Measurements from ENCODE around the gene HOXC9.

Gene HOXC9

DNA sequence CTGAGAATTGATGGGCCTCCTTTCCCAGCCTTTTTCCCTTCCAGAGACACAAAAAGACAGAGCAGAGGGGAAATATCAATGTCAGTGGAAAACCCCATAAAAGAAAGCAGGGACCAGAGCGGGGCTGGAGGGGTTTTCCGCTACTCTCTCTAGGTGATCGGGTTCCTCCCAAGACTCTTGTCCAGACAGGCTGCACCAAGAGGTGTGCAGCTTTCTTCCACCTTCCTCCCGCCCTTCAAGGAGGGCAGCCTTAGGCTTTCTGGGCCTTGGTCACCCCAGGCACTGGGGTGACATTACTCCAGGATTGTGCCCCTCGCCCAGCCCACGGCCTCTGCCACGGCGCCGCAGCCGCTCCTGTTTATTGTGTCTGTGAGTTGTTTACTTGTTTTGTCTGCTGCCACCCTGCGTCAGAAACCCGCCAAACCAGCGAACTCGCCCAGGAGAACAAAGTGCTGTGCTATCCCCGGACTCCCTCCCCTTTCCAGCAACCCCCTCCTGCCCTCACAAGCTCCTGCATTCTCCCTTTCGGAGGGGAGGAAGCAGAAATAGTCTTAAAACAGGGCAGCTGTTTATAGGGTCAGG lies 21.6 kb downstream of the HOXC9 start:
- no peaks in the 10 kb centered on the region for H3K27me3 ChIP-seq (ENCODE audit: low read length)
- H3F3A ChIP-seq (ENCODE audit: insufficient read depth) = no peaks in the 10 kb centered on the region
- H3K9me2 ChIP-seq (replicated peaks; ENCODE audit: insufficient read depth, low read length) = no peaks in the 10 kb centered on the region
- H3K27ac ChIP-seq (ENCODE audit: low read depth, low read length) = no peak overlapping the region
- TF ChIP-seq EZH2phosphoT487 (conservative IDR thresholded peaks at IDR 0.05; ENCODE audit: low read length) = no peak
- TF ChIP-seq, protein P1, sequence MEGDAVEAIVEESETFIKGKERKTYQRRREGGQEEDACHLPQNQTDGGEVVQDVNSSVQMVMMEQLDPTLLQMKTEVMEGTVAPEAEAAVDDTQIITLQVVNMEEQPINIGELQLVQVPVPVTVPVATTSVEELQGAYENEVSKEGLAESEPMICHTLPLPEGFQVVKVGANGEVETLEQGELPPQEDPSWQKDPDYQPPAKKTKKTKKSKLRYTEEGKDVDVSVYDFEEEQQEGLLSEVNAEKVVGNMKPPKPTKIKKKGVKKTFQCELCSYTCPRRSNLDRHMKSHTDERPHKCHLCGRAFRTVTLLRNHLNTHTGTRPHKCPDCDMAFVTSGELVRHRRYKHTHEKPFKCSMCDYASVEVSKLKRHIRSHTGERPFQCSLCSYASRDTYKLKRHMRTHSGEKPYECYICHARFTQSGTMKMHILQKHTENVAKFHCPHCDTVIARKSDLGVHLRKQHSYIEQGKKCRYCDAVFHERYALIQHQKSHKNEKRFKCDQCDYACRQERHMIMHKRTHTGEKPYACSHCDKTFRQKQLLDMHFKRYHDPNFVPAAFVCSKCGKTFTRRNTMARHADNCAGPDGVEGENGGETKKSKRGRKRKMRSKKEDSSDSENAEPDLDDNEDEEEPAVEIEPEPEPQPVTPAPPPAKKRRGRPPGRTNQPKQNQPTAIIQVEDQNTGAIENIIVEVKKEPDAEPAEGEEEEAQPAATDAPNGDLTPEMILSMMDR (IDR thresholded peaks at IDR 0.05; ENCODE audit: insufficient read depth, low read length, poor library complexity, severe bottlenecking) = peak; percentile 23
- H3K4me3 ChIP-seq (ENCODE audit: insufficient read depth, low read length, poor library complexity, severe bottlenecking) = no peak overlapping the region
- no peaks in the 10 kb centered on the region for H3K36me3 ChIP-seq (ENCODE audit: low read length)
- no peak overlapping the region for H3K4me2 ChIP-seq (ENCODE audit: low read depth, low read length, poor library complexity, severe bottlenecking)
- no peaks in the 10 kb centered on the region for H4K20me1 ChIP-seq (ENCODE audit: low read depth, low read length)
- no peak overlapping the region for H2AFZ ChIP-seq (ENCODE audit: low read depth, low read length, severe bottlenecking)
- no peak overlapping the region for H3K9ac ChIP-seq (ENCODE audit: low read length)
- H3K79me2 ChIP-seq (ENCODE audit: insufficient read depth, low read length) = no peaks in the 10 kb centered on the region
- H3K9me3 ChIP-seq (ENCODE audit: insufficient read depth, low read length) = no peaks in the 10 kb centered on the region

GRCh38 chr12:54022960-54023884 lies 23.3 kb downstream of the HOXC9 start:
- Histone ChIP-seq H3K4me3 (ENCODE audit: insufficient read depth, low read length, poor library complexity, severe bottlenecking) (no peak overlapping the region), H4K20me1 (ENCODE audit: low read depth, low read length) (no peaks in the 10 kb centered on the region), H3K27ac (ENCODE audit: low read depth, low read length) (no peak overlapping the region)

GRCh38 chr12:54024127-54024526 lies 24.2 kb downstream of the HOXC9 start:
- no peak overlapping the region for H2AFZ ChIP-seq (ENCODE audit: low read depth, low read length, severe bottlenecking)

More at GRCh38 chr12:54022960-54023884, 23.3 kb downstream of the HOXC9 start:
- Histone ChIP-seq H3K9me2 (replicated peaks; ENCODE audit: insufficient read depth, low read length) (no peaks in the 10 kb centered on the region), H3K9me3 (ENCODE audit: insufficient read depth, low read length) (no peaks in the 10 kb centered on the region), H3K4me2 (ENCODE audit: low read depth, low read length, poor library complexity, severe bottlenecking) (no peak overlapping the region), H3K36me3 (ENCODE audit: low read length) (no peaks in the 10 kb centered on the region), H3K79me2 (ENCODE audit: insufficient read depth, low read length) (no peaks in the 10 kb centered on the region), H2AFZ (ENCODE audit: low read depth, low read length, severe bottlenecking) (no peak overlapping the region), H3F3A (ENCODE audit: insufficient read depth) (no peaks in the 10 kb centered on the region), H3K9ac (ENCODE audit: low read length) (no peak overlapping the region), H3K27me3 (ENCODE audit: low read length) (no peaks in the 10 kb centered on the region)
- TF ChIP-seq EZH2phosphoT487 (conservative IDR thresholded peaks at IDR 0.05; ENCODE audit: low read length) = no peak
- TF ChIP-seq, protein P1 (IDR thresholded peaks at IDR 0.05; ENCODE audit: insufficient read depth, low read length, poor library complexity, severe bottlenecking) = no peak

More at GRCh38 chr12:54024127-54024526, 24.2 kb downstream of the HOXC9 start:
- Histone ChIP-seq H3K9me3 (ENCODE audit: insufficient read depth, low read length) (no peaks in the 10 kb centered on the region), H3K27ac (ENCODE audit: low read depth, low read length) (no peak overlapping the region), H3K36me3 (ENCODE audit: low read length) (no peaks in the 10 kb centered on the region), H3K4me2 (ENCODE audit: low read depth, low read length, poor library complexity, severe bottlenecking) (no peak overlapping the region), H3K4me3 (ENCODE audit: insufficient read depth, low read length, poor library complexity, severe bottlenecking) (no peak overlapping the region), H3K9me2 (replicated peaks; ENCODE audit: insufficient read depth, low read length) (no peaks in the 10 kb centered on the region), H3K79me2 (ENCODE audit: insufficient read depth, low read length) (no peaks in the 10 kb centered on the region), H4K20me1 (ENCODE audit: low read depth, low read length) (no peaks in the 10 kb centered on the region), H3K27me3 (ENCODE audit: low read length) (no peaks in the 10 kb centered on the region), H3F3A (ENCODE audit: insufficient read depth) (no peaks in the 10 kb centered on the region), H3K9ac (ENCODE audit: low read length) (no peak overlapping the region)
- no peak for TF ChIP-seq EZH2phosphoT487 (conservative IDR thresholded peaks at IDR 0.05; ENCODE audit: low read length)
- TF ChIP-seq, protein P1 (IDR thresholded peaks at IDR 0.05; ENCODE audit: insufficient read depth, low read length, poor library complexity, severe bottlenecking) = no peak
